GM23248 (cell line): ENCODE data around the gene PDE4B.

Experiments
- EZH2 ChIP-seq: fragments of 200-600 bp; sonication (generic); IDR thresholded peaks from 2 replicates; pipeline ENCODE4 v1.6.1; 2018; ENCODE audit warnings: antibody characterized with exemption, mild to moderate bottlenecking; ENCODE audit not compliant: insufficient read depth, poor library complexity, severe bottlenecking
- EZH2phosphoT487 ChIP-seq: fragments of 200-600 bp; sonication (generic); IDR thresholded peaks from 2 replicates; pipeline ENCODE4 v1.6.1; 2018; ENCODE audit warnings: antibody characterized with exemption, moderate library complexity, mild to moderate bottlenecking, low read depth; ENCODE audit not compliant: insufficient read depth

GRCh38 chr1:66058558-66058957 is 265.9 kb downstream of the PDE4B start:
- TF ChIP-seq EZH2 (no peak), EZH2phosphoT487 (no peak)
